ENCODE results near the gene ZKSCAN5.

DNA sequence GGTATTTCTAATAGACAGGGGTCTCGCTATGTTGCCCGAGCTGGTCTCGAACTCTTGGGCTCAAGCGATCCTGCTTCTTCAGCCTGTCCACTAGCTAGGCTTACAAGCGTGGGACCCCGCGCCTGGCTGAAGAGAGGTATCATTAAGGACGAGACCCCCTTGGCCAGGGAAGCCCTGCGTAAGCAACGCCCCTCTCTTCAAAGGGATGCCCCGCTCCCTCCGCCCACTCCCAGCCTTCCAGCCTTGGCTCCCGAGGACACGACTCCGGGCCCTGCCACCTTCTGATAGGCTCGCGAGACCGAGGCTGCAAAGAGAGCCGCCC is 220 bp upstream of the ZKSCAN5 start:
- no peak for TF ChIP-seq EZH2phosphoT487 (IDR thresholded peaks at IDR 0.05; ENCODE audit: low read depth, severe bottlenecking, unreplicated experiment)
- TF ChIP-seq, protein P1, sequence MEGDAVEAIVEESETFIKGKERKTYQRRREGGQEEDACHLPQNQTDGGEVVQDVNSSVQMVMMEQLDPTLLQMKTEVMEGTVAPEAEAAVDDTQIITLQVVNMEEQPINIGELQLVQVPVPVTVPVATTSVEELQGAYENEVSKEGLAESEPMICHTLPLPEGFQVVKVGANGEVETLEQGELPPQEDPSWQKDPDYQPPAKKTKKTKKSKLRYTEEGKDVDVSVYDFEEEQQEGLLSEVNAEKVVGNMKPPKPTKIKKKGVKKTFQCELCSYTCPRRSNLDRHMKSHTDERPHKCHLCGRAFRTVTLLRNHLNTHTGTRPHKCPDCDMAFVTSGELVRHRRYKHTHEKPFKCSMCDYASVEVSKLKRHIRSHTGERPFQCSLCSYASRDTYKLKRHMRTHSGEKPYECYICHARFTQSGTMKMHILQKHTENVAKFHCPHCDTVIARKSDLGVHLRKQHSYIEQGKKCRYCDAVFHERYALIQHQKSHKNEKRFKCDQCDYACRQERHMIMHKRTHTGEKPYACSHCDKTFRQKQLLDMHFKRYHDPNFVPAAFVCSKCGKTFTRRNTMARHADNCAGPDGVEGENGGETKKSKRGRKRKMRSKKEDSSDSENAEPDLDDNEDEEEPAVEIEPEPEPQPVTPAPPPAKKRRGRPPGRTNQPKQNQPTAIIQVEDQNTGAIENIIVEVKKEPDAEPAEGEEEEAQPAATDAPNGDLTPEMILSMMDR (IDR thresholded peaks at IDR 0.05; ENCODE audit: poor library complexity): no peak

All from hepatocyte (in vitro differentiated cells).